Stimulated activated naive B cell treated with anti-CD40 and anti-IgM and Interleukin-4, amounts not matched to agents 10 μg/mL and 1 μg/mL and 100 μg/mL, for 72 hours (primary cell): ENCODE data around the gene CCDC12.
A peak's percentile ranks its signal among the peaks of the same experiment; 100 is the strongest.

Experiments used
- ATAC-seq, 2 donors: fragments of 150-1000 bp; cut with Tn5 transposase; replicated peaks; 2 replicates each; pipeline ENCODE4 v1.10.0; 2021; ENCODE audit warnings: moderate library complexity in 1 of 2
- DNase-seq: peaks from one replicate; pipeline ENCODE4 v3.0.0; 2021
- H3K27ac Mint-ChIP-seq: one replicate; pipeline ENCODE4 v1.8.0; 2022; ENCODE audit warnings: mild to moderate bottlenecking, mixed read lengths
- H3K27me3 Mint-ChIP-seq, 2 donors: one replicate each; pipeline ENCODE4 v1.8.0; 2022; ENCODE audit warnings: mixed read lengths in 2 of 2
- H3K36me3 Mint-ChIP-seq, 2 donors: one replicate each; pipeline ENCODE4 v1.8.0; 2022; ENCODE audit warnings: mixed read lengths in 2 of 2, mild to moderate bottlenecking in 1 of 2
- H3K4me1 Mint-ChIP-seq, 2 donors: one replicate each; pipeline ENCODE4 v1.8.0; 2022; ENCODE audit warnings: mixed read lengths in 2 of 2, mild to moderate bottlenecking in 1 of 2
- H3K4me3 Mint-ChIP-seq, 2 donors: one replicate each; pipeline ENCODE4 v1.8.0; 2022; ENCODE audit warnings: mild to moderate bottlenecking in 2 of 2, mixed read lengths in 2 of 2, moderate library complexity in 1 of 2
- H3K9me3 Mint-ChIP-seq, 2 donors: one replicate each; pipeline ENCODE4 v1.8.0; 2022; ENCODE audit warnings: mixed read lengths in 2 of 2, mild to moderate bottlenecking in 1 of 2

Gene CCDC12

DNA sequence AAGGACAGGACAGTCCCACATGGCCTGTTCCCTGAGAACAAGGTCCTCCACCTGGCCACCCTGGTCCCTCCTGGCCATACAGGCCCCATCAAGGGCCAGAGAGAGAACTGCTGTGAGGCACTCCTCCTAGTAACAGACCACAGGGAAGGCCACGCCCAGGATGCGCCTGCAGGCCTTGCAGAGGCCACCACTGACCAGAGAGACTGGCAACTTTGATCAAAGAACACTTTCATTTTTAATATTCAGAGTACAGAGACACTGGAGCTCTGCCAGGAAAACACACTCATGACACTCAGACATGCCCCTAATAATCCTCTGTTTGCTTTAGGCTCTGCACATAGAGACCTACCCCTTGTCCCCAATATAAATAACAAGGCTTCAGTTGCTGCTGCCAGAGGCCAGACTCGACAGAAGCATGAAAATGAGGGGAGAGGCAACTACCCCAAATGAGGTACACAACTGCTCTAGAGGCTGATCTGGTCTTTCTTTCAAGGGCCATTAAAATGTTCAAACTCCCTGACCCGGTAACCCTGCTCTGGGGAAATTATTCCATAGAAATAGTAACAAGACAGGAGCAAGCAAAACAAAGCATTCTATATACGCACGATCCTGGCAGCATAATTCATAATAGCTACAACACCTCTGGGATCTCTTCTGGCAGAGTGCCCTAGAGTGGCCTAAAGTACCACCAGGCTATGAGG is 44.8 kb downstream of the CCDC12 start:
- H3K27ac Mint-ChIP-seq: peak overlapping the region; percentile 94
- H3K36me3 Mint-ChIP-seq: peaks cover 42 to 73% of the 10 kb centered on the region in 2 donors
- ATAC-seq: no peak
- H3K27me3 Mint-ChIP-seq: no peaks in the 10 kb centered on the region
- no peak for DNase-seq
- H3K9me3 Mint-ChIP-seq: peaks cover 7 to 8% of the 10 kb centered on the region in 2 donors
- H3K4me3 Mint-ChIP-seq: peak overlapping the region; percentile 67 to 78
- H3K4me1 Mint-ChIP-seq: peaks cover 69 to 97% of the 10 kb centered on the region in 2 donors

DNA sequence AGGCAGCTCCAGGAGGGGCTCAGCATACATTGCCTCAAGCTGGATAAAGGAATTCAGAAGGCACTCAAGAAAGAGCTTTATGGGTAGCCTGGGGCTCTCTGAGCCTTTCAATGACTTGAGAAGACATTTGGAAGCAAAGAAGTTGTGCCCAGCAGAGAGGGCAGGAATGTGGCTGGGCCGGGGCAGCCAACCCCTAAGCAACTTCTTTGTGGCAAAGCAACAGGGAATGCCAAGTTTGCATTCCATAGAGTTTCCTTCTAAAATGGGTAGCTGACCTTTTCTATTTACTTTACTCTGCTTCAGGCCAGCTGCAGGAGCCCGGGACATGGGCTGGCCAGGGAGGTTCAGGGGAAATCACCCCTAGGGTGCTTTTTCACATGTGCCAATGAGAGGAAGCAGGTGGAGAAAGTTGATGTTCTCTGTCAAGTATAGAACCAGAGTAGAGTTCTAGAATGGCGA is 45.6 kb downstream of the CCDC12 start:
- peak in 1 of 2 donors; percentile 13 for ATAC-seq
- H3K4me3 Mint-ChIP-seq: peak overlapping the region; percentile 19 to 78

DNA sequence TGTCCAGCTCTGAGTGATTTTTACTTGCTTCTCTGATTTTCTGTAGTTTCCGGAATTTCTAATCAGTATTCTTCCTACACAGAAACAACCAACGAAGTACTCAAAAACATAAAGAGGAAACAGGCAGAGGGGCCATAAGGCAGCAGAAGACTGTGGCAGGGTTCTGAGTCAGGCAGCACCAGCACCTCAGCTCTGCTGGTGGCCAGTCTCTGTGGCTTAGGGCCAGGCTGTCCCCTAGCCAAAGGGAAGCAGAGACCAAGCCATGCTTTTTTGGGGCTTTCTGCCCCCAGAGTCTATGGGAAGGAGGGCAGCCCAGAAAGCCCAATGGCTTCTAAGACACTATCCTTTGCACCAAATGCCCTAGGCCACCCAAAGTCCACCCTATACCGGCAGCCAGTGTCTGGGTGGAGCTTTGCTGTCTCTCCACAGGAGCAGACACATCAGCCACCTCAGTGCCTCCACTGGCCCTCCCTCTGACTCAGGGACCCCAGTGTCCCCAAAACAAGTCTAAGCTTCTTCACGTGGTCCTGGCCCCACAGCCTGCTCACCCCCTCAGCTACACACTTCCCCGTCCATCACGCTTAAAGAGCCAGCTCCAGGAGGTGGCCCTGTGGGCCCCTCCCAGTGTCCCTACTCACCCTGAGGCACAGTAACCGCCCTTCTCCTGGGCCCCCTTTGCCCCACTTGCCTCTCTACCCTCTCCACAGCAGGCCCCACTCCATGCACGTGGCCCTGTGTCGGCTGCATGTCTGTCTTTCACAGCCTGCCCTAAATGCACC is 46.2 kb downstream of the CCDC12 start:
- ATAC-seq (no peak), DNase-seq (no peak)
- no peaks in the 10 kb centered on the region for H3K27me3 Mint-ChIP-seq
- peaks cover 7 to 8% of the 10 kb centered on the region in 2 donors for H3K9me3 Mint-ChIP-seq
- peaks cover 72 to 97% of the 10 kb centered on the region in 2 donors for H3K4me1 Mint-ChIP-seq
- peak overlapping the region; percentile 94 for H3K27ac Mint-ChIP-seq
- H3K36me3 Mint-ChIP-seq: peaks cover 41 to 72% of the 10 kb centered on the region in 2 donors
- peak overlapping the region; percentile 19 to 70 for H3K4me3 Mint-ChIP-seq

More for the DNA sequence above, 45.6 kb downstream of the CCDC12 start:
- Mint-ChIP-seq H3K27me3 (no peaks in the 10 kb centered on the region), H3K9me3 (peaks cover 7 to 8% of the 10 kb centered on the region in 2 donors), H3K36me3 (peaks cover 43 to 72% of the 10 kb centered on the region in 2 donors), H3K4me1 (peaks cover 69 to 97% of the 10 kb centered on the region in 2 donors), H3K27ac (peak overlapping the region; percentile 94)
- DNase-seq: no peak

DNA sequence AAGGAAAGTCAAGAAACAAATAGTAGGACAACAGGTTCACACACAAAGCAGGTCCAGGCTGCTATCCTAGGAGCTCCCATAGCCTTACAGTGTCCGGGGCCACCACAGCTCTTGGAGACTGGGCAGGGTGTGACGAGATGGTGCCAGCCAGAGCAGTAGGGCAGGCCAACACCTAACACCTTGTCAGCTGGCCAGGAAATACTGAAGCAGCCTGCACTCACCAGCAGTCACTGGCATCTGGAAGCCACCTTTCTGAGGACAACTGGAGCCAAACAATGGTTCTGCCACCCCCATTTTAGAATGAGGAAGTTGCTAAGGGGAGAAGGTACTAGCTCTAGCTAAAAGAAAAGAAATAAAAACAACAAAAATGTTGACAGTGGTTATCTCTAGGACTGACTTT is 47.2 kb downstream of the CCDC12 start:
- Mint-ChIP-seq H3K27ac (peak overlapping the region; percentile 84), H3K9me3 (peaks cover 7 to 8% of the 10 kb centered on the region in 2 donors), H3K4me3 (peak overlapping the region; percentile 9 to 50), H3K4me1 (peaks cover 69 to 94% of the 10 kb centered on the region in 2 donors), H3K27me3 (no peaks in the 10 kb centered on the region), H3K36me3 (peaks cover 42 to 66% of the 10 kb centered on the region in 2 donors)
- DNase-seq (no peak), ATAC-seq (no peak)

DNA sequence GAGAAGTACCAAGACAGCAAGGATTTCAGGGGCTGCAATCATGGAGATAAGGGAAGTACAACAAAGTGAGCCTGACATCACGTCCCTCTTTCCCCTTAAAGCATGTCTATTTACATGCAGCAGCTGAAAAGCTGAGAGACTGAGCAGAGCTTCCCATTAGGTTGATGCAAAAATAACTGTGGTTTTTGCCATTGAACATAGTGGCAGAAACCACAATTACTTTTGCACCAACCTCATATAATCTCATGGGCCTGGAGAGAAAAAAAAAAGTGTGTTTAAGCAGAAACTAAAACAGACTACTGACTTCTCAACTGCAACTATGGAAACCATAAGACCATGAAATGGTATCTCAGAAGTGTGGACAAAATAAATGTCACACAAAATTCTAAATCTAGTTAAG is 48.3 kb downstream of the CCDC12 start:
- peak; percentile 11 to 14 for ATAC-seq
- H3K27me3 Mint-ChIP-seq: no peaks in the 10 kb centered on the region
- peak overlapping the region; percentile 97 for H3K27ac Mint-ChIP-seq
- peaks cover 7 to 8% of the 10 kb centered on the region in 2 donors for H3K9me3 Mint-ChIP-seq
- no peak for DNase-seq
- peak overlapping the region; percentile 72 to 74 for H3K4me3 Mint-ChIP-seq
- peaks cover 72 to 94% of the 10 kb centered on the region in 2 donors for H3K4me1 Mint-ChIP-seq
- peaks cover 48 to 70% of the 10 kb centered on the region in 2 donors for H3K36me3 Mint-ChIP-seq

DNA sequence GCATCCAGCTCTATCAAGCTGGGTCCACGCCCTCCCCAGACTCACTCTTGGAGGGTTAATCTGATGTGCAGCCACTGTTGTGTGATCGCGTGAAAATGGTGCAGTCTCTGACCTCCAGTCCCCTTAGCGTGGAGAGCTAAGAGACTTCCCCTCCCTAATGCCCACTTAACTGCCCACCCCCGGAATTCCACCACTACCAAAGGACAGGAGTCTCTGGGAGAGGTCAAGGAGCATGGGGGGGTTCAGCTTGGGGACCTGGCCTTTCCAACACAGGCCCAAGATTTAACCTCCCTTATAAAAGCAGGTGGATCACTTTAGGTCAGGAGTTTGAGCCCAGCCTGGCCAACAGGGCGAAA is 48.8 kb downstream of the CCDC12 start:
- no peak for DNase-seq

DNA sequence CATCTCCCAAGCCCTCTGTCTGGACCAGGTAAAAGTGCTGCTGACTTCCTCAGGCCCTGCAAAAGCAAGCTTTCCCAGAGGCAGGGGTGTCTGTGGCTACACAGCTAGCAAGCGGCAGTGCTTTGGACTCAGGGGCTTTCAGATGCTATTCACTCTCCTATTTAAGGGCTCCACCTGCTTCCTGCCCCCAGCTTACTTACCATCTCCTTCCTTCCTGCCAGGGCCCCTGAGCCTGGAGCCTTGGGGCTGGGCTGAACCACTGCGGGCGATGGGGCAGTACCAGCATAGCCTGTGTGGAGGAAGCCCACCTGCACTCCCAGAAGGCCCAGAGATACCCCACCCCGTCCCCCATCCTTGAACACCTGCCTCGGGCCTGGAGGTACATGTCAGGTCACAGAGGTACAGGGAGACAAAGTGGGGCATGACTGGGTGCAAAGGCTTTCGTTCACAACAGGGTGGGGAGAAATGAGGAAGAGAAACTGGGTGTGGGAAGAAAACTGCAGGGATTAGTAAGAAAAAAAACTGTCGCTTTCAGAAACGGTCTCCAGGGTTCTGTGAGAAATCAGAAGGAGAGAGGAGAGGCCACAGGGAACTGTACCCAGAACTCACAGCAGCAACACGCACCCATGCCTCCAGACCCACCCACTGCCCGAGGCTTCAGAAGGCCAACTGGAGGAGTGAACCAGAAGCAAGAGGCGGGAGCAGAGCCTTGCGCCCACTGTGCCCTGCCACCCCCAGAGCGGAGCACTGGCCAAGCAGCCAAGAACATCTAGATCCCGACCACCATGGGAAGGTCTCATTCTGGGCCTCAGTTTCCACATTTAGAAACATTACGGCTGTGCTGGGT is 49.5 kb downstream of the CCDC12 start:
- H3K36me3 Mint-ChIP-seq: peaks cover 57 to 76% of the 10 kb centered on the region in 2 donors
- H3K4me3 Mint-ChIP-seq: peak overlapping the region; percentile 78 to 79
- peak; percentile 80 to 81 for ATAC-seq

More for the DNA sequence above, 48.8 kb downstream of the CCDC12 start:
- Mint-ChIP-seq H3K27ac (peak overlapping the region; percentile 94), H3K4me3 (peak overlapping the region; percentile 78 to 79), H3K27me3 (no peaks in the 10 kb centered on the region), H3K9me3 (peaks cover 7 to 8% of the 10 kb centered on the region in 2 donors), H3K4me1 (peaks cover 75 to 94% of the 10 kb centered on the region in 2 donors), H3K36me3 (peaks cover 54 to 76% of the 10 kb centered on the region in 2 donors)
- peak; percentile 11 to 12 for ATAC-seq

DNA sequence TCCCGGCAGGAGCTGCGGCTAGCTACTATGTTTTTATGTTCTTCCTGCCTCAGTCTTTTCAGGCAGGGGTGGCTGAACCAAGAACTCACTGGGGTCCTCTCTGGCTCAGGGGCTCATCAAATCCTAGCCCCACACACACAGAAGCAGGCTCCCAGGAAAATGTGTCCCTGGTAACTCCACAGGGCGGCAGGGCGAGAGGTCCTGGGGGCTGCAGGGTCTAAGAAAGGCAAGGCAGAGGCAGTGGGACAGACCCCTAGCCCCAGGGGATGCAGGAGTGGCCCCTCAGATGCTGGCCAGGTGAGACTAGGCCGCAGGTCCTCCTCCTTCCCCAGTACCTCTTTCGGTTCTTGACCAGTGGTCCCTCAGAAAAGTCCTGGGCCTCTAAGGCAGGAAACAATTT is 50.1 kb downstream of the CCDC12 start:
- Mint-ChIP-seq H3K4me3 (peak overlapping the region; percentile 78 to 79), H3K27ac (peak overlapping the region; percentile 94), H3K4me1 (peaks cover 63 to 84% of the 10 kb centered on the region in 2 donors), H3K9me3 (peaks cover 7 to 8% of the 10 kb centered on the region in 2 donors), H3K27me3 (no peaks in the 10 kb centered on the region), H3K36me3 (peaks cover 61 to 73% of the 10 kb centered on the region in 2 donors)
- no peak for ATAC-seq
- no peak for DNase-seq

More for the DNA sequence above, 49.5 kb downstream of the CCDC12 start:
- DNase-seq: peak; percentile 77
- Mint-ChIP-seq H3K4me1 (peaks cover 69 to 91% of the 10 kb centered on the region in 2 donors), H3K27ac (peak overlapping the region; percentile 94), H3K9me3 (peaks cover 7 to 8% of the 10 kb centered on the region in 2 donors), H3K27me3 (no peaks in the 10 kb centered on the region)

DNA sequence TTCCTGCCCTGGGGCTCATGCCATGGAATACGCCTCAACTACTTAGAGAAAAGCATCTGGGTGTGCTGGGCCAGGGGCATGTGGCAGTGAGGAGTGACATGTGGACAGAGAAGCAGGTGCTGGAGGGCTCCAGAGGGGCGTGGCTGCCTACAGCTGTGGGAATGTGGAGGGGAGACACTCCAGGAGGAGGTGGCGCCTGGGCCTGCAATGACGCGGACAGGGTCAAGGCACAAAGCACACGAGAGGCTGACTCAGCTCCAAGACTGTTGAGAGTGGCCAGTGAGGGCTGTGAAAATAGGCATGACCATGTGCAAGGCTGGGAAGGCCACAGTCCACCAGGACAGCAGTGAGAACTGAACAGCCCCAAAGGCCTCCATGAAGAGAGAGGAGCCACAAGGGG is 50.5 kb downstream of the CCDC12 start:
- ATAC-seq (no peak), DNase-seq (no peak)
- Mint-ChIP-seq H3K27me3 (no peaks in the 10 kb centered on the region), H3K9me3 (peaks cover 7 to 8% of the 10 kb centered on the region in 2 donors), H3K27ac (peak overlapping the region; percentile 94), H3K4me3 (peak overlapping the region; percentile 78 to 79), H3K36me3 (peaks cover 61 to 71% of the 10 kb centered on the region in 2 donors), H3K4me1 (peaks cover 59 to 80% of the 10 kb centered on the region in 2 donors)

DNA sequence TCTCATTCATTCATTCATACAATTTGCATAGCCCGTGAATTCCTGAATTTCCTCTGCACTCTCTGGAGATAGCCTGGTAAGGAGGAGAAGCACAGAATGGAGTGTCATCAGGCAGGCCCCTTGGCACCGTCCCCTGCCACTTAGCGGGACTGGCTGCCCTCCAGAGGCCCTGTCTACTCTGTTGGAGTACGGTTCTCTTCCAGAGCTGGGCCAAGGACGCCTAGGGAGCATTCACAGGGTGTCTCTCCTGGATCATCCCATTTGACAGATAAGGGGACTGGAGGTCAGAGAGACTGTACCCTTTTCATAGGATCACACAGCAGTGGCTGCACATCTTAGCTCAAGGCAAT is 51.0 kb downstream of the CCDC12 start:
- Mint-ChIP-seq H3K27me3 (no peaks in the 10 kb centered on the region), H3K4me3 (peak overlapping the region; percentile 78 to 79), H3K9me3 (peaks cover 7 to 8% of the 10 kb centered on the region in 2 donors), H3K4me1 (peaks cover 54 to 75% of the 10 kb centered on the region in 2 donors), H3K36me3 (peaks cover 60 to 70% of the 10 kb centered on the region in 2 donors), H3K27ac (peak overlapping the region; percentile 94)
- DNase-seq (no peak), ATAC-seq (no peak)

DNA sequence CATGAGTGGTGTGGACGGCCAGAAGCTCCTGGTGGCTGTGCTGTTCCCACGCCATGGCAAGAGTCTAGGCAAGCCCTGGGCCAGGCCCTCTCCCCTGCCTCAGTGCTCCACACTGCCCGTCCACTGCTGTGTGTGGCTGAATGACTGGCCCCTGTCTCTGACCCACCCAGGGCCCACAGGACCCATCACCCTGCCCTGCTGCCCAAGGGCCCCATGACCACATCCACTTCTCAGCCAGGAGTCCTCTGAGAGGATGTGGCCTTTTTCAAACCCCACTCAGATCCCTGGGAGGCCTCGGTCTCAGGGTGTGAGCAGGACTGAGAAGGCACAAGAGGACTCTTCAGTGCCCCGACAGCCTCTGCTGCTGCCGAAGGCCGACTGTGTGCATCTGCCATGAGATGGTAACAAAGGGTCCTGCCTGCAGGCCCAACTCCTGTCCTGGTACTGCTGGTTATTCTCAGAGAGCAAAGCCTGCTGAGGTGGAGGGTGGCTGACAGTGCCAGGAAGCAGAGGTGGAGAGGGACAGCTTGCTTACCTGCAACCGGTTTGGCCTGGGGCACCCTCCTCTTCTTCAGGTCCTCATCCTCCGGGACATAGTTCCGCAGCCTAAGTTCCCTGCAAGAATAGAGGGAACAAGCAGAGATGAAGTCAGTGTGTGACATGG is 51.5 kb downstream of the CCDC12 start:
- Mint-ChIP-seq H3K4me3 (peak overlapping the region in 1 of 2 donors; percentile 43), H3K4me1 (peaks cover 50 to 70% of the 10 kb centered on the region in 2 donors)

DNA sequence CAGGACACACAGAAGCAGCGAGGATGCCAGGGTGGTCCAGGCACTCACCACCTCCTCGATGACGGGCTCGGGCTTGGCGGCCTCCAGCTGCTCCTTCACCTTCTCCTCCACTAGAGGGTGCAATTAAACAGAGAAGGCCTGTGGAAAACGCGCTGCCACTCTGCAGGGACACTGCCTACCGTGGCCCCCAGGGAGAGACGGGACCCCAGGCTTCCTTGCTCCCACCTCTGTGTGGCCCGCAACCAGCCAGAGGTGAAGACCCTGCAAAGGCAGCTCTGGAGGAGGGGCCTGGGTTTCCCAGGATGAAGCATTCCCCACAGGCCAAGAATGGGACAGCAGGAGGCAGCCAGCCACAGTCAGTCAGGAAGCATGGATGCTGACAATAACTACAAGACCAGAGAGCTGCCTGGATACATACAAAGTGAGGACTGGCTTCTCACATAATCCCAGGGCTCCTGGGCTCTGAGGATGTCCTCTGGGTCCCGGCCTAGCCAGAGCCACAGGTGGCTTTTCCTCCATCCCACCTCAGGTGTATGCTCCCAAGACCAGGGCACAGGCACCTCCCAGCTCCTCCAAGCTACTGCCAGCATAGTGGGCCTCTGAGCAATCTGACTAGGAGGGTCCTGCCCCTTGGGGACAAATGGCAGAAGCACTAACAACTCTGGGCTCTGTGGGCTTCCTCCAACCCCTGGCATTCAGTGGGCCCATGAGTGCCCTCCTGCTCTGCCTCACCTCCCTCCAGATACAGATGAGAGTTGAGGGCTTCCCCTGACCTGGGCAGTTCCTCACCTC is 52.8 kb downstream of the CCDC12 start:
- Mint-ChIP-seq H3K9me3 (peaks cover 3 to 4% of the 10 kb centered on the region in 2 donors), H3K36me3 (peaks cover 57 to 71% of the 10 kb centered on the region in 2 donors), H3K27ac (peak overlapping the region; percentile 91), H3K4me1 (peaks cover 42 to 57% of the 10 kb centered on the region in 2 donors), H3K4me3 (peak overlapping the region in 1 of 2 donors; percentile 52), H3K27me3 (no peaks in the 10 kb centered on the region)
- ATAC-seq (no peak), DNase-seq (no peak)

More for the DNA sequence above, 51.5 kb downstream of the CCDC12 start:
- Mint-ChIP-seq H3K27me3 (no peaks in the 10 kb centered on the region), H3K27ac (peak overlapping the region; percentile 94), H3K36me3 (peaks cover 59 to 71% of the 10 kb centered on the region in 2 donors), H3K9me3 (peaks cover 7 to 8% of the 10 kb centered on the region in 2 donors)
- DNase-seq (no peak), ATAC-seq (no peak)
